Measurements from ENCODE around the gene UBTF.

DNA sequence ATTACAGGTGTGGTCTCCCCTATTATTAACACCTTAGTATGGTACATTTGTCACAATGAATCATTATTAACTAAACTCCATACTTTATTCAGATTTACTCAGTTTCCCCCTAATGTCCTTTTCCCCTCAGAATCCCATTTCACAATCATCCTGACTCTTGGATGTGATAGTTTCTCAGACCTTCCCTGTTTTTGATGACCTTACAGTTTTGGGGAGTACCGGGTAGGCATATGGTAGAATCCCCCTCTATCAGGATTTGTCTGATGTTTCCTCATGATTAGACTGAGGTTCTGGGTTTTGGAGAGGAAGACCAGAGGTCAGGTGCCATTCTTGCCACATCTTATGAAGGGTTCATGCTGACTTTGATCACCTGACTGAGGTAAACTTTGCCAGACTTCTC, 55.0 kb downstream of the UBTF start:
- TF ChIP-seq LEF1 (IDR thresholded peaks at IDR 0.05; ENCODE audit: borderline replicate concordance) (no peak), SP1 (IDR thresholded peaks at IDR 0.05) (no peak), TARDBP (IDR thresholded peaks at IDR 0.05) (no peak), ARNT (IDR thresholded peaks at IDR 0.05) (no peak), FOXM1 (IDR thresholded peaks at IDR 0.05; ENCODE audit: borderline replicate concordance) (no peak), FOXK2 (IDR thresholded peaks at IDR 0.05) (no peak), SUZ12 (IDR thresholded peaks at IDR 0.05) (no peak), BHLHE40 (IDR thresholded peaks at IDR 0.05; ENCODE audit: borderline replicate concordance) (no peak), L3MBTL2 (conservative IDR thresholded peaks at IDR 0.05) (no peak), NFRKB (IDR thresholded peaks at IDR 0.05) (no peak), FOXA1 (IDR thresholded peaks at IDR 0.05) (no peak)
- TF ChIP-seq, protein P1, sequence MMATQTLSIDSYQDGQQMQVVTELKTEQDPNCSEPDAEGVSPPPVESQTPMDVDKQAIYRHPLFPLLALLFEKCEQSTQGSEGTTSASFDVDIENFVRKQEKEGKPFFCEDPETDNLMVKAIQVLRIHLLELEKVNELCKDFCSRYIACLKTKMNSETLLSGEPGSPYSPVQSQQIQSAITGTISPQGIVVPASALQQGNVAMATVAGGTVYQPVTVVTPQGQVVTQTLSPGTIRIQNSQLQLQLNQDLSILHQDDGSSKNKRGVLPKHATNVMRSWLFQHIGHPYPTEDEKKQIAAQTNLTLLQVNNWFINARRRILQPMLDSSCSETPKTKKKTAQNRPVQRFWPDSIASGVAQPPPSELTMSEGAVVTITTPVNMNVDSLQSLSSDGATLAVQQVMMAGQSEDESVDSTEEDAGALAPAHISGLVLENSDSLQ (IDR thresholded peaks at IDR 0.05) = no peak
